MCF 10A (cell line): ENCODE measurements around the gene HBEGF. TPM values are rescaled to one million over a fixed set of nuclear protein-coding genes. Genes with fewer than 3 reads are reported as not detected.
A peak's percentile ranks its signal among the peaks of the same experiment; 100 is the strongest.

Experiments used
- BruUV-seq: library from RNA; stranded (reverse); fragments of 400-500 nt; replicated peaks from 2 replicates; lab custom pipeline; 2021; lab: Mats Ljungman, UMichigan
- CTCF ChIA-PET: fragments of 300-600 bp; sonication (Branson Sonifier 250); formaldehyde crosslinking; extraction: SDS; loops from one replicate; lab custom pipeline; 2021; ENCODE audit warnings: antibody characterized with exemption, inconsistent platforms; lab: Yijun Ruan, JAX
- POLR2A ChIA-PET: fragments of 300-600, 350-650 bp; sonication (Branson Sonifier 250); formaldehyde crosslinking; extraction: SDS; loops from one replicate; lab custom pipeline; 2020; ENCODE audit warnings: antibody characterized with exemption, inconsistent platforms; lab: Yijun Ruan, JAX
- DNase-seq: peaks from one replicate; pipeline ENCODE4 v3.0.0-alpha.2; 2018; ENCODE audit not compliant: unreplicated experiment
- H3K27ac Mint-ChIP-seq: one replicate; pipeline ENCODE4 v1.8.0; 2022; ENCODE audit warnings: mild to moderate bottlenecking, low read depth, mixed read lengths; ENCODE audit not compliant: unreplicated experiment
- H3K27me3 Mint-ChIP-seq: one replicate; pipeline ENCODE4 v1.8.0; 2022; ENCODE audit warnings: mixed read lengths; ENCODE audit not compliant: insufficient read depth, unreplicated experiment
- H3K36me3 Mint-ChIP-seq: one replicate; pipeline ENCODE4 v1.8.0; 2022; ENCODE audit warnings: mild to moderate bottlenecking, moderate library complexity, mixed read lengths; ENCODE audit not compliant: insufficient read depth, unreplicated experiment
- H3K4me1 Mint-ChIP-seq: one replicate; pipeline ENCODE4 v1.8.0; 2022; ENCODE audit warnings: mixed read lengths; ENCODE audit not compliant: insufficient read depth, unreplicated experiment
- H3K4me3 Mint-ChIP-seq: one replicate; pipeline ENCODE4 v1.8.0; 2022; ENCODE audit warnings: mild to moderate bottlenecking, moderate library complexity, mixed read lengths; ENCODE audit not compliant: unreplicated experiment
- H3K9me3 Mint-ChIP-seq: one replicate; pipeline ENCODE4 v1.8.0; 2022; ENCODE audit warnings: mixed read lengths; ENCODE audit not compliant: unreplicated experiment
- CTCF ChIP-seq: fragments of 200-600 bp; IDR thresholded peaks from one replicate; pipeline ENCODE4 v1.8.0; 2022; ENCODE audit warnings: antibody characterized with exemption, mild to moderate bottlenecking; ENCODE audit not compliant: unreplicated experiment
- intact Hi-C: fragments of 100-400 bp; cut with micrococcal nuclease; formaldehyde crosslinking; loops from 2 replicates; pipeline ENCODE4 v1.14.1; 2022
- total RNA-seq: library from RNA; stranded (reverse); gene quantifications from 2 replicates; pipeline ENCODE4 v1.2.3, GENCODE V29; 2022

HBEGF gene
- total RNA-seq, 1 experiment from 2014 or later, result 55.7 TPM

DNA sequence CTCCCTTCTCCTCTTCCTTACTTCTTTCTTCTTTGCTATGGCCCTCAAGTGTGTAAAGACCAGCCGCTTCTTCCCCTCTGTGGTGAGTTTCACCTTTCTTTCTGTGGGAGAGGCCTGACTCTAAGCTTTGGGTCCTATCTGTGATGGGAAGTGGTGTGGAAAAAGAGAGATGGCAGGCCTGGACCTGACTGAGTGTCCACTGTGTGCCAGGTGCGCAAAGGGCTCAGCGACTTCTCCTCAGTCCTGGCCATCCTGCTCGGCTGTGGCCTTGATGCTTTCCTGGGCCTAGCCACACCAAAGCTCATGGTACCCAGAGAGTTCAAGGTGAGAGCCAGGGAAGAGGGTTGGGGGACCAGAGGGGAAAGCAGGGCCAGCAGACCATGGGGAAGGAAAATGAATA, 19.5 kb upstream of the HBEGF start:
- no peaks in the 10 kb centered on the region for H3K4me1 Mint-ChIP-seq
- DNase-seq, result no peak
- H3K27ac Mint-ChIP-seq, result no peak overlapping the region
- no TSS peak for BruUV-seq
- ChIA-PET CTCF (interaction anchor here (0.5 to 10.7 kb wide), 19 partner anchors 10 to 1269 kb away, joined by 3 to 286 read pairs (median 3); partner anchors contain the start of gene HBEGF), POLR2A (interaction anchor here (0.6 to 1.4 kb wide), 7 partner anchors 10 to 325 kb away, joined by 3 to 4 read pairs (median 3); partner anchors contain the start of genes HARS1 and HARS2)
- H3K27me3 Mint-ChIP-seq, result no peaks in the 10 kb centered on the region
- TF ChIP-seq CTCF, result no peak
- H3K4me3 Mint-ChIP-seq, result no peak overlapping the region
- intact Hi-C loops, result no loop called here
- no peaks in the 10 kb centered on the region for H3K9me3 Mint-ChIP-seq
- H3K36me3 Mint-ChIP-seq, result no peaks in the 10 kb centered on the region

GRCh38 chr5:140365282-140365681, 18.9 kb upstream of the HBEGF start:
- BruUV-seq, result no TSS peak
- Mint-ChIP-seq H3K36me3 (no peaks in the 10 kb centered on the region), H3K9me3 (no peaks in the 10 kb centered on the region), H3K4me1 (no peaks in the 10 kb centered on the region), H3K27ac (no peak overlapping the region), H3K27me3 (no peaks in the 10 kb centered on the region), H3K4me3 (no peak overlapping the region)
- POLR2A ChIA-PET, result interaction anchor here (0.6 to 0.9 kb wide), 3 partner anchors 29 to 165 kb away, joined by 3 read pairs; no protein-coding TSS in a partner anchor
- intact Hi-C loops, result no loop called here
- TF ChIP-seq CTCF, result no peak
- CTCF ChIA-PET, result interaction anchor here (0.5 to 10.7 kb wide), 13 partner anchors 8 to 570 kb away, joined by 3 to 286 read pairs (median 5); no protein-coding TSS in a partner anchor
- no peak for DNase-seq

DNA sequence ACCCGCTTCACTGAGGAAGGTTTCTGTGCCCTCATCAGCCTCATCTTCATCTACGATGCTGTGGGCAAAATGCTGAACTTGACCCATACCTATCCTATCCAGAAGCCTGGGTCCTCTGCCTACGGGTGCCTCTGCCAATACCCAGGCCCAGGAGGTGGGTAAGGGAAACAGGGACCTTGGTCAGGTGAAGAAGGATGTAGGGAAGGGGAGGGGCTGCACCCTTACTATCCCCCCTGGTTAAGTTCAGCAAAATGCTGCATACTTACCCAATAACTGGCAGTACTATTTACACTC, 18.0 kb upstream of the HBEGF start:
- TF ChIP-seq CTCF, result no peak
- intact Hi-C loops, result no loop called here
- Mint-ChIP-seq H3K27ac (no peak overlapping the region), H3K4me1 (no peaks in the 10 kb centered on the region), H3K36me3 (no peaks in the 10 kb centered on the region), H3K4me3 (no peak overlapping the region), H3K27me3 (no peaks in the 10 kb centered on the region), H3K9me3 (no peaks in the 10 kb centered on the region)
- DNase-seq, result no peak
- BruUV-seq, result no TSS peak
- ChIA-PET POLR2A (interaction anchor here (1.4 kb wide), 1 partner anchor 9 kb away, joined by 7 read pairs; no protein-coding TSS in a partner anchor), CTCF (interaction anchor here (0.6 to 10.7 kb wide), 18 partner anchors 9 to 336 kb away, joined by 3 to 286 read pairs (median 5); partner anchors contain the start of genes HARS1, HARS2 and ZMAT2)

DNA sequence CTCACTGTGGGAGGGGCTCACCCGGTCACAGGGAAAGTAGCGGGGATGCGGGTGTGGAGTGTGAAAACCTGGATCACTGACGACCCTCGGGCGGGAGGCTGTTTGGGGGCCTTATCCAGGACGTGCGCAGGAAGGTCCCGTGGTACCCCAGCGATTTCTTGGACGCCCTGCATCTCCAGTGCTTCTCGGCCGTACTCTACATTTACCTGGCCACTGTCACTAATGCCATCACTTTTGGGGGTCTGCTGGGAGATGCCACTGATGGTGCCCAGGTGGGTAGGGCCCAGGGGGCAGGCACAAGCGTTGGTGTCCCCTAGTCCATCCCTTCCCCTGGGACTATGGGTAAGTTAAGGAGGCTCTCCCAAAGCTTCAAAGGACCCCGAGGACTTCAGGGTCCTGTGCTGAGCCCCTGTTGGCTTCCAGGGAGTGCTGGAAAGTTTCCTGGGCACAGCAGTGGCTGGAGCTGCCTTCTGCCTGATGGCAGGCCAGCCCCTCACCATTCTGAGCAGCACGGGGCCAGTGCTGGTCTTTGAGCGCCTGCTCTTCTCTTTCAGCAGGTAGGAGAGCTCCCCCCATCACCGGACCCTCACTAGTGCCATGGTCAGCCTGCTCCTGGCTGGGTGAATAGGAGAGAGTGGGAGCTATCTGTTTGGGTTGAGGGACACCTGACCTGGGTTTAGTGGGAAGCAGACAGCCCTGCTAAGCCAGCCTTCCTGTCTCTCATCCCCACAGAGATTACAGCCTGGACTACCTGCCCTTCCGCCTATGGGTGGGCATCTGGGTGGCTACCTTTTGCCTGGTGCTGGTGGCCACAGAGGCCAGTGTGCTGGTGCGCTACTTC, 17.4 kb upstream of the HBEGF start:
- no peak for TF ChIP-seq CTCF
- POLR2A ChIA-PET, result interaction anchor here (0.8 to 1.4 kb wide), 5 partner anchors 10 to 102 kb away, joined by 3 to 7 read pairs (median 3); no protein-coding TSS in a partner anchor
- Mint-ChIP-seq H3K4me3 (peak overlapping the region; percentile 72), H3K36me3 (no peaks in the 10 kb centered on the region), H3K27ac (no peak overlapping the region), H3K27me3 (no peaks in the 10 kb centered on the region), H3K4me1 (no peaks in the 10 kb centered on the region), H3K9me3 (no peaks in the 10 kb centered on the region)
- CTCF ChIA-PET, result interaction anchor here (0.6 to 10.7 kb wide), 49 partner anchors 10 to 1517 kb away, joined by 3 to 286 read pairs (median 3); partner anchors contain the start of genes HARS1, HARS2 and ZMAT2
- no TSS peak for BruUV-seq
- intact Hi-C loops, result loop anchor here (1.0 kb wide), 1 partner anchor 356 kb away; no protein-coding TSS in a partner anchor
- DNase-seq, result no peak
